SU-DHL-6 (cell line): ENCODE measurements around the gene CTAGE15.
"Not testable (repeated sequence)": the region's sequence is repeated elsewhere in the genome, so short reads cannot be mapped to it uniquely, and the experiment has no call there.

Source experiments
- H2AFZ ChIP-seq: fragments of 200-600 bp; sonication (generic); 2 replicates; pipeline ENCODE4 v1.6.1; 2014; ENCODE audit warnings: low read depth, mild to moderate bottlenecking, moderate library complexity, mixed read lengths, antibody characterized with exemption, low read length; ENCODE audit not compliant: severe bottlenecking
- H3F3A ChIP-seq: fragments of 200-600 bp; shearing (Covaris generic); 2 replicates; pipeline ENCODE4 v1.6.0; 2016; ENCODE audit warnings: antibody characterized with exemption, mild to moderate bottlenecking; ENCODE audit not compliant: insufficient read depth
- H3K27ac ChIP-seq: fragments of 200-600 bp; sonication (generic); 2 replicates; pipeline ENCODE4 v1.5.1; 2016; ENCODE audit warnings: low read depth, mild to moderate bottlenecking, low read length, moderate library complexity, mixed read lengths
- H3K27me3 ChIP-seq: fragments of 200-600 bp; sonication (generic), shearing (Covaris generic); 2 replicates; pipeline ENCODE4 v1.6.0; 2014; ENCODE audit warnings: mild to moderate bottlenecking, low read length
- H3K36me3 ChIP-seq: fragments of 200-600 bp; sonication (generic); 2 replicates; pipeline ENCODE4 v1.6.1; 2014; ENCODE audit warnings: mild to moderate bottlenecking, low read length, mixed read lengths
- H3K4me2 ChIP-seq: fragments of 300-600, 200-600 bp; shearing (Covaris generic), sonication (generic); 2 replicates; pipeline ENCODE4 v1.6.0; 2014; ENCODE audit warnings: low read length, low read depth, mild to moderate bottlenecking; ENCODE audit not compliant: poor library complexity, severe bottlenecking
- H3K4me3 ChIP-seq: fragments of 200-600 bp; sonication (generic); 2 replicates; pipeline ENCODE4 v1.5.1; 2014; ENCODE audit warnings: antibody characterized with exemption, low read length, mild to moderate bottlenecking, mixed read lengths; ENCODE audit not compliant: insufficient read depth, poor library complexity, severe bottlenecking
- H3K79me2 ChIP-seq: fragments of 200-600 bp; sonication (generic); 2 replicates; pipeline ENCODE4 v1.6.1; 2014; ENCODE audit warnings: mild to moderate bottlenecking, low read length, moderate library complexity; ENCODE audit not compliant: insufficient read depth
- H3K9ac ChIP-seq: fragments of 200-600 bp; sonication (generic); 2 replicates; pipeline ENCODE4 v1.7.0; 2014; ENCODE audit warnings: mild to moderate bottlenecking, low read length
- H3K9me2 ChIP-seq: fragments of 200-600 bp; sonication (generic); replicated peaks from 2 replicates; pipeline ENCODE4 v1.6.1; 2014; ENCODE audit warnings: low read length; ENCODE audit not compliant: insufficient read depth
- H3K9me3 ChIP-seq: fragments of 200-600 bp; sonication (generic); 2 replicates; pipeline ENCODE4 v1.6.1; 2014; ENCODE audit warnings: low read length, mixed read lengths; ENCODE audit not compliant: insufficient read depth
- H4K20me1 ChIP-seq: fragments of 200-600 bp; sonication (generic); 2 replicates; pipeline ENCODE4 v1.6.1; 2014; ENCODE audit warnings: low read depth, mild to moderate bottlenecking, antibody characterized with exemption, low read length, moderate library complexity, mixed read lengths

The CTAGE15 gene

DNA sequence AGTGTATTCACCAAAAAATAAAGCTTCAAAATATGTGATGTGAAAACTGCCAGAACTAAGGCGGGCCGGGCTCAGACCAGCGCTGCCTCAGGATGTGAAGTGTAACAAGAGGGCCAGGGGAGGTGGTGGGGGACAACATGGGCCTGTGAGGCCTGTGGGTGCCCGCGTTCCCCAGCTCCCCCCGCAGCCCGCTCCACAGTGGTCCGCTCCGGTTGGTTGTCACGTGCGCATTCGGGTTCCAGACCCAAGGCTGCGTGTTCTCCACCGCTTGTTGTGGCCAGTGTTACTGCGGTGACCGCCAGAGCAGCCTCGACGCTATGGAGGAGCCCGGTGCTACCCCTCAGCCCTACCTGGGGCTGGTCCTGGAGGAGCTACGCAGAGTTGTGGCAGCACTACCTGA lies at the start of gene CTAGE15:
Gene CTAGE15 (plus strand): TSS at position 301 of the 400 bp plus-strand sequence. CDS start 17 bp downstream, at position 318.
- not testable (repeated sequence) for H3K27ac ChIP-seq, H2AFZ ChIP-seq, H3K79me2 ChIP-seq, H3K9me3 ChIP-seq, H3K9ac ChIP-seq, H3K9me2 ChIP-seq, H3K4me3 ChIP-seq, H3K36me3 ChIP-seq, H3K4me2 ChIP-seq, H4K20me1 ChIP-seq, H3F3A ChIP-seq, H3K27me3 ChIP-seq

DNA sequence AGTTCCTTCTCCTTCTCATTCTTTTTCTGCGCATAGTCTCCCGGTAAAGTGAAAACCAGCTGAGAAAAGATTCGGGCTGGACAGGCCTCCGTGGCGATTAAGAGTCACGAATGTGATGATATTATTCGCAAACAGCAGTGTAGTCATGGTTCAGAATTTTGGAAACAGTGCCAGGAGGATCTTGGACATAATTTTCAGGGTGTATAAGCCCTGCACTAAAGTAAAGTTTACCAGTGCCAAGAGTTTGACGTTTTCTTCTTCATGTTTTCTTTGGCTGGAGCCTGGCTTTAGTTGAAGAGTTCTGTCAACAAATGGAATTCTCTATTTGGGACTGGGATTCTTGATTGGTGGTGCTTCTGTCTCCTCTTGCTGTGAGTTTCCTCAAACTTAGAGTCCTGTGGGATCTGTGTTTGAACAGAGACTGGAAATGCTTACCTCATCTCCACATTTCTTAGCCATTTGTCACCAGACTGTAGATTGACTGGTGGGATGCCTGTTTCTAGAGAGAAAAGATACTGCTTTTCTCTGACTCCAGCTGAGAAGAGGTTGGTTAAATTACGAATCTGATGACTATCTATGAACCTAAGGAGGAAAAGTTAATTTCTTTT lies 49.2 kb upstream of the CTAGE15 start:
- H3K4me3 ChIP-seq, H3K9ac ChIP-seq, H3K79me2 ChIP-seq, H3F3A ChIP-seq, H3K9me3 ChIP-seq, H3K4me2 ChIP-seq, H3K27me3 ChIP-seq, H3K36me3 ChIP-seq, H3K27ac ChIP-seq, H2AFZ ChIP-seq, H4K20me1 ChIP-seq, H3K9me2 ChIP-seq: not testable (repeated sequence)

GRCh38 chr7:143531169-143531926 lies 40.3 kb upstream of the CTAGE15 start:
- H3K9me2 ChIP-seq, H3K27ac ChIP-seq, H3F3A ChIP-seq, H2AFZ ChIP-seq, H3K36me3 ChIP-seq, H3K27me3 ChIP-seq, H3K4me2 ChIP-seq, H4K20me1 ChIP-seq, H3K9ac ChIP-seq, H3K9me3 ChIP-seq, H3K79me2 ChIP-seq, H3K4me3 ChIP-seq: not testable (repeated sequence)

GRCh38 chr7:143531932-143532331 lies 39.7 kb upstream of the CTAGE15 start:
- H3K4me2 ChIP-seq, H3K9me3 ChIP-seq, H3K9ac ChIP-seq, H3K4me3 ChIP-seq, H3K27me3 ChIP-seq, H3K36me3 ChIP-seq, H3F3A ChIP-seq, H3K79me2 ChIP-seq, H2AFZ ChIP-seq, H3K9me2 ChIP-seq, H3K27ac ChIP-seq, H4K20me1 ChIP-seq: not testable (repeated sequence)

DNA sequence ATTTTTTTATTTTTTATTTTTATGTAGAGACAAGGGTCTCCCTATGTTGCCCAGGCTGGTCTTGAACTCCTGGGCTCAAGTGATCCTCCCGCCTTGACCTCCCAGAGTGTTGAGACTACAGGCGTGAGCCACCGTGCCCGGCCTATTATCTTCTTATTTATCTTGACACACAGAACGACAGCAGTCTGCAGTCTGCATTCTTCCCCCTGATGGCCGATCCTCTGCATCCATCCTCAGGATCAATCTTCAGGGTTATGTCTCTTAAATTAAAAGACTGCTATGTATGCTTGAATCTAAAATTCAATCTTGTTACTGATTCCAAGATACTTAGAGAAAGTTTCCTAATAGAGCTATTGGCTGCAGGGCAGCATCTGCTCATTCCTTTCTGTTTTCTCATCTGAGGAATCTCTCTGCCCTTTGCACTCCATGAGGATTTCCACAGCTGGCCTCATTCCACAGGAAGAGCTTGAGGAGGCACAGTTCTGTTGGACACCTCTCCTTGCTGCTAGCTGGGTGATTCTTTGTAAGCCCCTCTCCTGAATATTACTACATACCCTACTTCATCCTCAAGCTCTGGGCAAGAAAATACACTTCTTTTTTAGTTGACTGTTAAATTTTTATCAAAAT lies 38.3 kb upstream of the CTAGE15 start:
- H3K9me2 ChIP-seq, H3K36me3 ChIP-seq, H3F3A ChIP-seq, H3K27me3 ChIP-seq, H3K4me3 ChIP-seq, H2AFZ ChIP-seq, H3K9ac ChIP-seq, H3K27ac ChIP-seq, H3K79me2 ChIP-seq, H3K4me2 ChIP-seq, H3K9me3 ChIP-seq, H4K20me1 ChIP-seq: not testable (repeated sequence)

- not testable (repeated sequence) for H2AFZ ChIP-seq, H3K27ac ChIP-seq, H3K9me3 ChIP-seq, H3K27me3 ChIP-seq, H3K9ac ChIP-seq, H3K4me3 ChIP-seq, H3K79me2 ChIP-seq, H3K4me2 ChIP-seq, H4K20me1 ChIP-seq, H3F3A ChIP-seq, H3K9me2 ChIP-seq, H3K36me3 ChIP-seq
Observed at GRCh38 chr7:143536443-143536842, 35.2 kb upstream of the CTAGE15 start.

GRCh38 chr7:143543288-143544038 lies 28.1 kb upstream of the CTAGE15 start:
- not testable (repeated sequence) for H3K9me3 ChIP-seq, H3K36me3 ChIP-seq, H2AFZ ChIP-seq, H3K4me3 ChIP-seq, H3K27ac ChIP-seq, H3K9me2 ChIP-seq, H3K79me2 ChIP-seq, H3F3A ChIP-seq, H4K20me1 ChIP-seq, H3K27me3 ChIP-seq, H3K4me2 ChIP-seq, H3K9ac ChIP-seq
